ENCODE results near the gene ACAN.

ACAN gene

DNA sequence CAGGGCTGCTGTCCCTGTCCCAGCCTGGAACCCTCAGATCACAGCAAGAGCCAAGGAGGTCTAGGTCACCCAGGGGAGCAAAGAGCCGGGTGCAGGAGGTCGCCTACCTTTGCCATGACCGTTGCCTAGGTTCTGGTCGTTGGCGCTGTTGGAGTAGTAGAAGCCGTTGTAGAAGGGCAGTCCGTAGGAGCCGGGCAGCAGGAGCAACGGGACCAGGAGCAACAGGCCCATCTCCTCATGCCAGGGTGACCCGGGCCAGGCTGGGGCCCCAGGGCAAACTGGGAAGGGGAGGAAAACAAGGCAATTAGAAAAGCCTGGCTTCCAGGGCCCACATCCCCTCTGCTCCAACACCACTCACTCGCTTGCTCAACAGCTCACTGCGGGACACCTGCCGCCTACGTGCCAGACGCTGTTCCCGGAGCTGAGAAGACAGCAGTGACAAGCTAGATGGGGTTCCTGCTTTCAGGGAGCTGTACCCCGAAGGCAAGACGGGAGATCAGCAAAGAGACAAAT, 83.9 kb downstream of the ACAN start:
- TF ChIP-seq, protein P1, sequence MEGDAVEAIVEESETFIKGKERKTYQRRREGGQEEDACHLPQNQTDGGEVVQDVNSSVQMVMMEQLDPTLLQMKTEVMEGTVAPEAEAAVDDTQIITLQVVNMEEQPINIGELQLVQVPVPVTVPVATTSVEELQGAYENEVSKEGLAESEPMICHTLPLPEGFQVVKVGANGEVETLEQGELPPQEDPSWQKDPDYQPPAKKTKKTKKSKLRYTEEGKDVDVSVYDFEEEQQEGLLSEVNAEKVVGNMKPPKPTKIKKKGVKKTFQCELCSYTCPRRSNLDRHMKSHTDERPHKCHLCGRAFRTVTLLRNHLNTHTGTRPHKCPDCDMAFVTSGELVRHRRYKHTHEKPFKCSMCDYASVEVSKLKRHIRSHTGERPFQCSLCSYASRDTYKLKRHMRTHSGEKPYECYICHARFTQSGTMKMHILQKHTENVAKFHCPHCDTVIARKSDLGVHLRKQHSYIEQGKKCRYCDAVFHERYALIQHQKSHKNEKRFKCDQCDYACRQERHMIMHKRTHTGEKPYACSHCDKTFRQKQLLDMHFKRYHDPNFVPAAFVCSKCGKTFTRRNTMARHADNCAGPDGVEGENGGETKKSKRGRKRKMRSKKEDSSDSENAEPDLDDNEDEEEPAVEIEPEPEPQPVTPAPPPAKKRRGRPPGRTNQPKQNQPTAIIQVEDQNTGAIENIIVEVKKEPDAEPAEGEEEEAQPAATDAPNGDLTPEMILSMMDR (IDR thresholded peaks at IDR 0.05; ENCODE audit: insufficient read depth, low read length, missing control alignments): no peak
- ChIA-PET CTCF (interaction anchor here (1.1 to 5.7 kb wide), 3 partner anchors 9 to 170 kb away, joined by 3 to 33 read pairs (median 3); no protein-coding TSS in a partner anchor), POLR2A (interaction anchor here (0.6 kb wide), 1 partner anchor 33 kb away, joined by 3 read pairs; no protein-coding TSS in a partner anchor)
- DNase-seq (ENCODE audit: low read depth, low spot score): no peak
- no peak overlapping the region for H3K4me3 ChIP-seq (ENCODE audit: low read depth, low read length)

DNA sequence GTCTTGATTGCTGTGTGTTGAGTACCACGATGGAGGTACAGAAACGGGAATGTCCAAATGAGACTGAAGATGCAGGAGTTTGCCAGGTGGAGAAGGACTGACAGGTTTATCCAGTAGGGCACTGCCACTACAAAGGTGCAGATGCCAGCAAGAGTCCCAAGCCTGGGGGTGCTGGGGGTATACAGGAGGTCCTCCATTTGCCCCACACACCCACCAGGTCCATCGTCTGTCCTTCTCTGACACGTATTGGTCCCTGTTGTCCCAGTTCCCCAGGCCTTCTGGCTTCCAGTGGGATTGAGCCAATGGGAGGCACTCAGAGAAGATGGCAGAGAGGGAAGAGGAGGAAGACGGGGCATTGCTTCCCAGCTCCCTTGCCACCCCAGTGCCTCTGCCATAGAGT, 85.5 kb downstream of the ACAN start:
- TF ChIP-seq, protein P1 (IDR thresholded peaks at IDR 0.05; ENCODE audit: insufficient read depth, low read length, missing control alignments): no peak
- ChIA-PET CTCF (interaction anchor here (1.4 to 5.7 kb wide), 3 partner anchors 10 to 231 kb away, joined by 4 to 33 read pairs (median 30); no protein-coding TSS in a partner anchor), POLR2A (no interaction called here)
- no peak overlapping the region for H3K4me3 ChIP-seq (ENCODE audit: low read depth, low read length)
- DNase-seq (ENCODE audit: low read depth, low spot score): no peak

DNA sequence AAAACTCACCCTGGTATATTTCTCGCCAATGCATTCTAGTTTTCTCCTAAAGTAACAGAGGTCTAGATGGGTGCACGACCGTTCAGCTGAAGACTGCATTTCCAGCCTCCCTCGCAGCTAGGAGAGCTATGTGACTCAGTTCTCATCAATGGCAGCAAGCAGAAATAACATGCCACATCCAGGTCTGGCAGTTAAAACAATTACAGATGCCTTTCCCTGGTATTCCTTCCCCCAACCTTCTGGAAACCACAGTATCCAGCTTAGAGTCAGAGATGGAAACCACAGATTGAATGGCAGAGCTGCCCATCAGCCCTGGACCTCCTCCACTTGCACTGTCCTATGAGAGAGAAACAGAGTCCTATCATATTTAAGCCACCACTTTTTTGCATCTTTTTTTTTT, 87.3 kb downstream of the ACAN start:
- CTCF ChIA-PET: interaction anchor here (1.3 to 5.7 kb wide), 6 partner anchors 12 to 266 kb away, joined by 3 to 33 read pairs (median 16); no protein-coding TSS in a partner anchor
- TF ChIP-seq, protein P1 (IDR thresholded peaks at IDR 0.05; ENCODE audit: insufficient read depth, low read length, missing control alignments): no peak
- no peak for DNase-seq (ENCODE audit: low read depth, low spot score)
- H3K4me3 ChIP-seq (ENCODE audit: low read depth, low read length): no peak overlapping the region
- POLR2A ChIA-PET: interaction anchor here (1.0 kb wide), 1 partner anchor 252 kb away, joined by 4 read pairs; the partner anchor contains the start of gene ISG20

DNA sequence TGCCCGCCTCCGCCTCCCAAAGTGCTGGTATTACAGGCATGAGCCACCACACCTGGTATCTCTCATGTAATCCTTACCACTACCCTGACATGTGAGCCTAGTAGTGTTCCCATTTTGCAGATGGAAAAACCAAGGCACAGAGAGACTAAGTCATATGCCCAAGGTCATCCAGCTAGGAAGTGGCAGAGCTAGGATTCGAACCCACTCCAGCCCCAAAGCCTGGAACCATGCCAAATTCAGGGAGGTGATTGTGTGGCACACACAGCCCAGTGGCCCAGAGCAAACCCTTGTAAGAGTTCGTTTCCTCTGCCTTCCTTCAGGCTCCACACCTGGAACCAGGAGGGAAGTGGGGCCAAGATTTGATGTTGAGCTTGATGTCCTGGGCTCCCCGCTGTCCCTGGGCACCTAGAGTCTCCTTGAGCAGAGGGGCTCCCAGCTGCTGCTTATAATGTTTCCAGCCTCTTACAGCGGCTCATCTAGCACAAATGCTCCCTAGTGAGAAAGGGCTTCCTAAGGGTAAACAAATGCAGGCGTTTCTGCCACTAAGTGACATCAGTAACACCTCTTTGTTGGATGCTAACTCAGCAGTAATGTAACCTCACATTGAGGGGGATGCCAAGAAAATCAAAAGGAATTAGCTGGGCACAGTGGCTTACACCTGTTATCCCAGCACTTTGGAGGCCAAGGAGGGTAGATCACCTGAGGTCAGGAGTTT, 88.5 kb downstream of the ACAN start:
- POLR2A ChIA-PET: interaction anchor here (0.7 to 0.9 kb wide), 2 partner anchors 23 to 161 kb away, joined by 3 read pairs; no protein-coding TSS in a partner anchor
- no peak overlapping the region for H3K4me3 ChIP-seq (ENCODE audit: low read depth, low read length)
- TF ChIP-seq, protein P1 (IDR thresholded peaks at IDR 0.05; ENCODE audit: insufficient read depth, low read length, missing control alignments): no peak
- CTCF ChIA-PET: interaction anchor here (0.7 to 5.7 kb wide), 11 partner anchors 9 to 280 kb away, joined by 3 to 33 read pairs (median 9); no protein-coding TSS in a partner anchor
- DNase-seq (ENCODE audit: low read depth, low spot score): no peak

DNA sequence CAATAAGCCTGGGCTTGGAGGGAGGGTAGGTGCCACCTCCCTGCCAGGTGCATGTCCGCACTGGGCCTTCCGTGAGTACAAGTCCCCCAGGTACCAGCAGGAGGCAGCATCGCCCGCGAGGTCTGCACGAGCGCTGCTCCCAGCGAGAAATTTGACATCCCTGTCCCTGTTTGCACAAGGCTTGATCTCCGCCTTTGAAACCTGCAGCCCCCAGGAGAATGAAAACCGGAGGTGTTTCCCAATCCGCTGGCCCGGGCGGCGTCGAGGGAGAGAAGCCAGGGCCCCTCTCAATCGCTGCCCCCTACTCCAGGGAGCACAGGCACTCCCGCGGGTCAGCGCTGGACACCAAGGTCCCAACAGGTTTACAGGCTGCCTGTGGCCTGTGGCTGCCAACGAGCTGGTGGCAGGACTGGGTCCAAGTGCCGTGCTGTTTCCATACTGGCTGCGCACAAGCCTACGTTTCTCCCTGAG, 91.1 kb downstream of the ACAN start:
- ChIA-PET CTCF (interaction anchor here (0.9 to 2.3 kb wide), 4 partner anchors 16 to 234 kb away, joined by 3 to 14 read pairs (median 4); no protein-coding TSS in a partner anchor), POLR2A (interaction anchor here (0.7 kb wide), 2 partner anchors 11 to 235 kb away, joined by 3 read pairs; no protein-coding TSS in a partner anchor)
- H3K4me3 ChIP-seq (ENCODE audit: low read depth, low read length): peak overlapping the region; percentile 65
- TF ChIP-seq, protein P1 (IDR thresholded peaks at IDR 0.05; ENCODE audit: insufficient read depth, low read length, missing control alignments): peak; percentile 78
- no peak for DNase-seq (ENCODE audit: low read depth, low spot score)
